Endodermal cell (in vitro differentiated cells): ENCODE results near the gene SUPT3H. TPM values are rescaled to one million over a fixed set of nuclear protein-coding genes. Genes with fewer than 3 reads are reported as not detected.

Experiments
- DNase-seq: peaks from one replicate; pipeline ENCODE4 v3.0.0-alpha.2; 2017
- H3K27ac ChIP-seq: 2 replicates; pipeline ENCODE4 v1.5.1; 2013; ENCODE audit warnings: mild to moderate bottlenecking, low read depth, low read length, moderate library complexity
- H3K27me3 ChIP-seq: 2 replicates; pipeline ENCODE4 v1.6.1; 2013; ENCODE audit warnings: mild to moderate bottlenecking, low read length, moderate library complexity; ENCODE audit not compliant: insufficient read depth, control insufficient read depth, poor library complexity, severe bottlenecking
- H3K36me3 ChIP-seq: 2 replicates; pipeline ENCODE4 v1.7.0; 2013; ENCODE audit warnings: mild to moderate bottlenecking, low read length, moderate library complexity; ENCODE audit not compliant: control insufficient read depth, insufficient read depth
- H3K4me1 ChIP-seq: one replicate; pipeline ENCODE4 v1.7.0; 2013; ENCODE audit warnings: low read length; ENCODE audit not compliant: control insufficient read depth, insufficient read depth
- H3K4me3 ChIP-seq: 2 replicates; pipeline ENCODE4 v1.5.1; 2013; ENCODE audit warnings: mild to moderate bottlenecking, low read length, moderate library complexity
- H3K9ac ChIP-seq: 2 replicates; pipeline ENCODE4 v1.6.1; 2013; ENCODE audit warnings: mild to moderate bottlenecking, low read length, moderate library complexity; ENCODE audit not compliant: poor library complexity, severe bottlenecking; ENCODE audit errors: extremely low read depth
- H3K9me3 ChIP-seq: 2 replicates; pipeline ENCODE4 v1.6.1; 2013; ENCODE audit warnings: mild to moderate bottlenecking, low read length, moderate library complexity; ENCODE audit not compliant: control insufficient read depth
- H3K27ac Mint-ChIP-seq: 2 replicates; pipeline ENCODE4 v1.8.0; 2020; ENCODE audit warnings: mixed read lengths
- H3K27me3 Mint-ChIP-seq: 2 replicates; pipeline ENCODE4 v1.8.0; 2021; ENCODE audit warnings: mild to moderate bottlenecking, mixed read lengths; ENCODE audit not compliant: insufficient read depth
- H3K36me3 Mint-ChIP-seq: 2 replicates; pipeline ENCODE4 v1.8.0; 2020; ENCODE audit warnings: low read depth, mixed read lengths
- H3K4me1 Mint-ChIP-seq: 2 replicates; pipeline ENCODE4 v1.8.0; 2020; ENCODE audit warnings: mixed read lengths
- H3K4me3 Mint-ChIP-seq: 2 replicates; pipeline ENCODE4 v1.8.0; 2020; ENCODE audit warnings: mild to moderate bottlenecking, moderate library complexity, mixed read lengths
- H3K9me3 Mint-ChIP-seq: 2 replicates; pipeline ENCODE4 v1.8.0; 2020; ENCODE audit warnings: mild to moderate bottlenecking, mixed read lengths
- WGBS, 2 experiments: methylation state at CpG; one replicate each; pipeline versions ENCODE4 v1.1.5 to v1.1.7; 2013; ENCODE audit warnings: missing lambda C conversion rate in 2 of 2, mixed read lengths in 1 of 2; ENCODE audit not compliant: insufficient coverage in 1 of 2, insufficient read length in 1 of 2; 5-methylcytosine and 5-hydroxymethylcytosine counted together
- total RNA-seq, 2 donors: library from RNA; stranded (reverse); fragmentation: NEBNext Ultra II Directional in 1 of 2; extraction: Animal tissue kit (Norgen Biotek cat#: 25700) in 1 of 2; gene quantifications; 2 replicates in 1 of 2; 3 replicates in 1 of 2; pipeline ENCODE4 v1.2.1, GENCODE V29; 2021
- TF ChIP-seq, protein P1 (sequence below): fragments of 200-600 bp; sonication (generic); conservative IDR thresholded peaks from 2 replicates; pipeline ENCODE4 v1.5.0; 2021; ENCODE audit warnings: antibody characterized with exemption, mild to moderate bottlenecking

The SUPT3H gene
- total RNA-seq, 2 donors from 2014 or later = 32.4 to 34.7 TPM

DNA sequence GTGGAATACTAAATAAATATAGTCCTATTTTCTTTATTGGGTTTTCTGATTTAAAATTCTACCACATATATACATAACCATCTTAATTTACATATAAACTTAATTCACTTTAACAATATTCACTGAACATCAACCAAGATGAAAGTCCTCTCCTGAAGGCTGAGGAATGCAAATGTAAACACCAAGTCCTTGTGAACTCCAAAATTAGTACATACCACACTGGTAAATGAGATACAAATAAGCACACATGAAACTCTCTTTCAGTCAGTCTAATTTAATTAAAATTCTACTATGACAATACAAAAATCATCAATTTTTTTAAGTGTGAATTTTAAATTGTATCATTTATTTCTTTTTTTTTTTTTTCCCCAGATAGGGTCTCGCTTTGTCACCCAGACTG lies 254.7 kb downstream of the SUPT3H start:
- no peak overlapping the region for H3K9ac ChIP-seq
- H3K4me3 ChIP-seq = no peak overlapping the region
- H3K36me3 Mint-ChIP-seq = no peaks in the 10 kb centered on the region
- no peaks in the 10 kb centered on the region for H3K27me3 ChIP-seq
- H3K9me3 ChIP-seq = no peaks in the 10 kb centered on the region
- no peak overlapping the region for H3K27ac Mint-ChIP-seq
- no peaks in the 10 kb centered on the region for H3K36me3 ChIP-seq
- 80 to 100% methylated on average over 1 of the region's 1 CpG for WGBS, 2 experiments
- H3K27me3 Mint-ChIP-seq = no peaks in the 10 kb centered on the region
- H3K4me3 Mint-ChIP-seq = no peak overlapping the region
- no peak overlapping the region for H3K27ac ChIP-seq
- DNase-seq = no peak
- no peaks in the 10 kb centered on the region for H3K4me1 ChIP-seq
- TF ChIP-seq, protein P1, sequence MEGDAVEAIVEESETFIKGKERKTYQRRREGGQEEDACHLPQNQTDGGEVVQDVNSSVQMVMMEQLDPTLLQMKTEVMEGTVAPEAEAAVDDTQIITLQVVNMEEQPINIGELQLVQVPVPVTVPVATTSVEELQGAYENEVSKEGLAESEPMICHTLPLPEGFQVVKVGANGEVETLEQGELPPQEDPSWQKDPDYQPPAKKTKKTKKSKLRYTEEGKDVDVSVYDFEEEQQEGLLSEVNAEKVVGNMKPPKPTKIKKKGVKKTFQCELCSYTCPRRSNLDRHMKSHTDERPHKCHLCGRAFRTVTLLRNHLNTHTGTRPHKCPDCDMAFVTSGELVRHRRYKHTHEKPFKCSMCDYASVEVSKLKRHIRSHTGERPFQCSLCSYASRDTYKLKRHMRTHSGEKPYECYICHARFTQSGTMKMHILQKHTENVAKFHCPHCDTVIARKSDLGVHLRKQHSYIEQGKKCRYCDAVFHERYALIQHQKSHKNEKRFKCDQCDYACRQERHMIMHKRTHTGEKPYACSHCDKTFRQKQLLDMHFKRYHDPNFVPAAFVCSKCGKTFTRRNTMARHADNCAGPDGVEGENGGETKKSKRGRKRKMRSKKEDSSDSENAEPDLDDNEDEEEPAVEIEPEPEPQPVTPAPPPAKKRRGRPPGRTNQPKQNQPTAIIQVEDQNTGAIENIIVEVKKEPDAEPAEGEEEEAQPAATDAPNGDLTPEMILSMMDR = no peak
- no peaks in the 10 kb centered on the region for H3K4me1 Mint-ChIP-seq
- H3K9me3 Mint-ChIP-seq = no peaks in the 10 kb centered on the region

DNA sequence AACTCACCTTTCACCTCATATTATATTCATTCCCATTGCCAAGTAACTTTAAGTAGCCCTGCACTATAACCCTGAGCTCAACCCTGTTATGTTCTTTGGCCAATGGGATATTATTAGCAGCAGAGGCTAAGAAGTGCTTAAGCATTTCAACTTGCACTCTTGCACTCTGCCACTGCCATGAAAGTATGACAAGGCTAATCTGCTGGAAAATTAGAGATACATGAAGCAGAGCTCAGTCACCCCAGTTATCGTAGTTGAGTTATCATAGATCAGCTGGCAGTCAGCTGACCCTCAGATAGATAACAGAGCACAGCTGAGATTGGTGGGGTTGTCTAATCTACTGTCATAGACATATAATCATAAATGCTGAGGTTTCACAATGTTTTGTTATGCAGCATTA lies 259.0 kb downstream of the SUPT3H start:
- H3K4me1 ChIP-seq = no peaks in the 10 kb centered on the region
- Mint-ChIP-seq H3K36me3 (no peaks in the 10 kb centered on the region), H3K4me3 (no peak overlapping the region), H3K27ac (no peak overlapping the region), H3K9me3 (no peaks in the 10 kb centered on the region), H3K27me3 (no peaks in the 10 kb centered on the region), H3K4me1 (peaks cover 3% of the 10 kb centered on the region)
- TF ChIP-seq, protein P1 = no peak
- no peaks in the 10 kb centered on the region for H3K27me3 ChIP-seq
- no peaks in the 10 kb centered on the region for H3K36me3 ChIP-seq
- WGBS, 2 experiments = 97 to 100% methylated on average over 1 of the region's 1 CpG
- no peak overlapping the region for H3K4me3 ChIP-seq
- no peaks in the 10 kb centered on the region for H3K9me3 ChIP-seq
- no peak for DNase-seq
- H3K9ac ChIP-seq = no peak overlapping the region
- H3K27ac ChIP-seq = no peak overlapping the region

DNA sequence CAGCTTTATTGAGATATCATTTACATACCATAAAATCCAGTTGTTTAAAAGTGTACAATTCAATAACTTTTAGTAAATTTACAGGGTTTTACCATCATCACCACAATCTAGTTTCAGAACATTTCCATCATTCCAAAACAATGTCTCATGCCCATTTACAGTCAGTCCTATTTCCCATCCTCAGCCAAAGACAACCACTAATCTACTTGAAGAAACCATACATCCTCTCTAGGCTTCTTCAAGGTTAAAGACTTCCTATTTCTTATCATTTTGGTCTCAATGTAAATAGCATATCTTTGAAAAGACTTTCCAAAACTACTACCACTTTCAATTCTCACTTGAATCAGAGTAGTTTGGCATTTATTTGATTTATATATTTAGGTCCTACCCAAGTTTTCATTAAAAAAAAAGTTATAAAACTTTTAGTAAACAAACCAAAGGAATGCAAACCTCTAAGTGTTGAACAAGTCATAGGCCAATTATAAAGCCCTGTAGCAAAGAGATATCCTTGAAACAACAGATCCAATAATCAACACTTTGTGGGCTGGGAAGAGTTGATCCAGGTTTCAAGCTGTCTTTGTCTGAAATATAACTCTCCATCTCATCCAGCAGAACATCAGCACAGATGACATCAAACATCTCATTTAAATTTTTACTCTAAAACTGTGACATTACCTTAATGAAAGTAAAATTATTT lies 260.9 kb downstream of the SUPT3H start:
- Histone ChIP-seq H3K4me1 (no peaks in the 10 kb centered on the region), H3K9me3 (no peaks in the 10 kb centered on the region), H3K27ac (no peak overlapping the region), H3K36me3 (no peaks in the 10 kb centered on the region), H3K4me3 (no peak overlapping the region), H3K27me3 (no peaks in the 10 kb centered on the region), H3K9ac (no peak overlapping the region)
- DNase-seq = no peak
- TF ChIP-seq, protein P1 = no peak
- Mint-ChIP-seq H3K4me3 (no peak overlapping the region), H3K4me1 (peaks cover 7% of the 10 kb centered on the region), H3K9me3 (no peaks in the 10 kb centered on the region), H3K27me3 (no peaks in the 10 kb centered on the region), H3K27ac (no peak overlapping the region), H3K36me3 (no peaks in the 10 kb centered on the region)
